AG04450 (cell line): ENCODE data around the gene SLC13A4. TPM values are rescaled to one million over a fixed set of nuclear protein-coding genes. Genes with fewer than 3 reads are reported as not detected.
A peak's percentile ranks its signal among the peaks of the same experiment; 100 is the strongest.

Source experiments
- CTCF ChIA-PET: fragments of 300-600, 350-600 bp; formaldehyde crosslinking; extraction: SDS; loops from one replicate; lab custom pipeline; 2022; ENCODE audit warnings: antibody characterized with exemption, inconsistent platforms; lab: Charles Lee
- POLR2A ChIA-PET: fragments of 350-600 bp; formaldehyde crosslinking; extraction: SDS; loops from one replicate; lab custom pipeline; 2021; ENCODE audit warnings: antibody characterized with exemption, inconsistent platforms; lab: Yijun Ruan, JAX
- DNase-seq: peaks from one replicate; pipeline ENCODE4 v3.0.0-alpha.2; 2011; ENCODE audit warnings: low read depth, low spot score
- H3K27ac ChIP-seq: one replicate; pipeline ENCODE4 v1.5.1; 2012; ENCODE audit warnings: low read depth, low read length, control low read depth
- H3K27me3 ChIP-seq: one replicate; pipeline ENCODE4 v1.6.0; 2012; ENCODE audit warnings: low read length; ENCODE audit not compliant: control insufficient read depth, insufficient read depth
- H3K4me3 ChIP-seq: 2 replicates; pipeline ENCODE4 v1.5.1; 2011; ENCODE audit warnings: mild to moderate bottlenecking, low read depth, low read length, control low read depth
- H3K9me3 ChIP-seq: 2 replicates; pipeline ENCODE4 v1.5.1; 2012; ENCODE audit warnings: low read length; ENCODE audit not compliant: control insufficient read depth, insufficient read depth
- CTCF ChIP-seq: IDR thresholded peaks from 2 replicates; pipeline ENCODE4 v1.5.1; 2011; ENCODE audit warnings: low read depth, low read length, control low read depth, inconsistent platforms
- polyA plus RNA-seq: library from polyadenylated mRNA; depleted of rRNA; stranded (reverse); fragments of >200 nt; gene quantifications from 2 replicates; pipeline ENCODE4 v1.2.3, GENCODE V29; 2011

SLC13A4 gene
- polyA plus RNA-seq, 1 experiment: 0.09 TPM

GRCh38 chr7:135744938-135745702 lies 17.1 kb upstream of the SLC13A4 start:
- H3K27ac ChIP-seq: peak overlapping the region; percentile 90
- H3K27me3 ChIP-seq: no peaks in the 10 kb centered on the region
- TF ChIP-seq CTCF: no peak
- POLR2A ChIA-PET: interaction anchor here (0.6 to 1.1 kb wide), 3 partner anchors 17 to 31 kb away, joined by 3 to 4 read pairs (median 3); no protein-coding TSS in a partner anchor
- peak; percentile 29 for DNase-seq
- CTCF ChIA-PET: interaction anchor here (0.6 to 1.7 kb wide), 6 partner anchors 35 to 266 kb away, joined by 3 to 8 read pairs (median 4); no protein-coding TSS in a partner anchor
- no peak overlapping the region for H3K4me3 ChIP-seq
- no peaks in the 10 kb centered on the region for H3K9me3 ChIP-seq

GRCh38 chr7:135743907-135744731 lies 16.1 kb upstream of the SLC13A4 start:
- no peaks in the 10 kb centered on the region for H3K27me3 ChIP-seq
- POLR2A ChIA-PET: interaction anchor here (0.6 to 1.1 kb wide), 2 partner anchors 28 to 32 kb away, joined by 4 to 6 read pairs; no protein-coding TSS in a partner anchor
- no peaks in the 10 kb centered on the region for H3K9me3 ChIP-seq
- TF ChIP-seq CTCF: no peak
- CTCF ChIA-PET: interaction anchor here (0.6 to 1.7 kb wide), 7 partner anchors 34 to 255 kb away, joined by 3 to 9 read pairs (median 5); no protein-coding TSS in a partner anchor
- no peak overlapping the region for H3K4me3 ChIP-seq
- no peak for DNase-seq
- H3K27ac ChIP-seq: peak overlapping the region; percentile 80

DNA sequence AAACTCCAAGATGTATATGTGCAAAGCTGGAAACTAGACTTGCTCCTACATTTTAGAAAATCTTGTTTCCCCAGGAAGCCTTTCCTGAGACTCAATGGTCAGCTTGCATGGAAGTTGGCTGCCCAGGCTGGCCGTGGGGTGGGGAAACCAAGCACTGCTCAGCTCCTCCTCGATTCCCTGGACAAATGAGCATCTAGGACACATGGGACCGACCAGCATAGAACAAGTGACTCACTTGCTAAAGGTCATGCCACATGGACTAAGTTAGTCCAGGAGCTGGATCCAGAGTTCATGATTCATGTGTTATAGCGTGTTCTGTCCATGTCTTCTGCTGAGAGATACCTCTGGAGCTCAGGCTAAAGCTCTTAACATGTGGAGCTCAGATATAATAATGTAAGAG lies 14.4 kb upstream of the SLC13A4 start:
- TF ChIP-seq CTCF: no peak
- H3K4me3 ChIP-seq: no peak overlapping the region
- H3K27ac ChIP-seq: no peak overlapping the region
- ChIA-PET POLR2A (interaction anchor here (1.1 kb wide), 1 partner anchor 79 kb away, joined by 4 read pairs; no protein-coding TSS in a partner anchor), CTCF (no interaction called here)
- no peaks in the 10 kb centered on the region for H3K27me3 ChIP-seq
- H3K9me3 ChIP-seq: no peaks in the 10 kb centered on the region
- DNase-seq: no peak

DNA sequence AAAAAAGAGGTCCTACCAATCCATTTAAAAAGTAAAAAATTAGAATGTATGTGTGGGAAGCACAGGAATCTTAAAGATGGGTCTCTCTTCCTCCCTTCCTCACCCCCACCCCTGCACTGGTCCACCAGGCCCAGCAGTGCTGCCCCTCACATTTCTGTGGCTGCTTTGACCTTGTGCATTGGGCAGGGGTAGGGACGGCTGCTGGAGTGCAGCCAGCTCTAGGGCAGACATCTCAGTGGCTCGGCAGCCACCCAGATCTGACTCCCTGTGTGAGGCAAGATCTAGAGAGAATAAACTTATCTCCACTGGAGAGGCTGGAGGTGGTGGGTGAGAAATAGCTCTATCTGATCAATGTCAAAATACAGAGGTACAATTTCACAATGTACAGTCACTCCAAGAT lies 13.9 kb upstream of the SLC13A4 start:
- no peak overlapping the region for H3K4me3 ChIP-seq
- no peaks in the 10 kb centered on the region for H3K27me3 ChIP-seq
- TF ChIP-seq CTCF: no peak
- no peak overlapping the region for H3K27ac ChIP-seq
- DNase-seq: no peak
- ChIA-PET CTCF (no interaction called here), POLR2A (interaction anchor here (1.1 kb wide), 1 partner anchor 79 kb away, joined by 4 read pairs; no protein-coding TSS in a partner anchor)
- H3K9me3 ChIP-seq: no peaks in the 10 kb centered on the region
